GM21423 (cell line): ENCODE data around the gene MDP1.

ENCODE experiments used
- ATAC-seq: cut with Tn5 transposase; IDR thresholded peaks from one replicate; pipeline ENCODE4 v1.9.1; 2021; ENCODE audit warnings: mild to moderate bottlenecking, moderate library complexity; ENCODE audit not compliant: unreplicated experiment

MDP1 gene

GRCh38 chr14:24215495-24216344 is at the start of gene MDP1:
Gene MDP1 (minus strand): TSS chr14:24216066. CDS start chr14:24215955, 111 bp downstream.
- peak; percentile 65 for ATAC-seq

GRCh38 chr14:24264298-24264697 is 48.4 kb upstream of the MDP1 start:
- ATAC-seq = no peak

GRCh38 chr14:24263848-24264247 is 48.0 kb upstream of the MDP1 start:
- ATAC-seq = no peak

GRCh38 chr14:24262821-24263733 is 47.2 kb upstream of the MDP1 start, which contains the start of gene TGM1:
Gene TGM1 (minus strand): TSS chr14:24263177. CDS start chr14:24262352, 825 bp downstream.
- no peak for ATAC-seq

GRCh38 chr14:24261969-24262327 is 46.1 kb upstream of the MDP1 start:
- ATAC-seq = no peak

- ATAC-seq = no peak
Observed at GRCh38 chr14:24261256-24261968, 45.5 kb upstream of the MDP1 start.

GRCh38 chr14:24260780-24261157 is 44.9 kb upstream of the MDP1 start:
- ATAC-seq = no peak

- ATAC-seq = no peak
Observed at GRCh38 chr14:24260026-24260779, 44.3 kb upstream of the MDP1 start.

GRCh38 chr14:24259282-24260025 is 43.6 kb upstream of the MDP1 start:
- no peak for ATAC-seq

- ATAC-seq = no peak
Observed at GRCh38 chr14:24258548-24259265, 42.8 kb upstream of the MDP1 start.

- no peak for ATAC-seq
Observed at GRCh38 chr14:24258119-24258518, 42.3 kb upstream of the MDP1 start.

GRCh38 chr14:24256960-24257359 is 41.1 kb upstream of the MDP1 start:
- ATAC-seq = no peak

GRCh38 chr14:24255931-24256711 is 40.3 kb upstream of the MDP1 start:
- no peak for ATAC-seq

GRCh38 chr14:24255438-24255837 is 39.6 kb upstream of the MDP1 start:
- ATAC-seq = no peak

GRCh38 chr14:24254630-24255392 is 38.9 kb upstream of the MDP1 start:
- ATAC-seq = no peak

GRCh38 chr14:24253936-24254335 is 38.1 kb upstream of the MDP1 start:
- ATAC-seq = no peak

GRCh38 chr14:24252289-24253124 is 36.6 kb upstream of the MDP1 start:
- ATAC-seq = no peak
